Measurements from ENCODE around the gene PRKCA. TPM values are rescaled to one million over a fixed set of nuclear protein-coding genes. Genes with fewer than 3 reads are reported as not detected.
"Not testable (repeated sequence)": the region's sequence is repeated elsewhere in the genome, so short reads cannot be mapped to it uniquely, and the experiment has no call there.

Gene PRKCA
- total and polyA plus RNA-seq, 9 donors, result 9.1 to 67.6 (median 37.2) TPM

- Histone ChIP-seq H3K36me3 (no peaks in the 10 kb centered on the region), H3K4me1 (ENCODE audit: insufficient read depth) (peaks cover 7% of the 10 kb centered on the region), H3K27ac (no peak overlapping the region), H3K4me3 (no peak overlapping the region), H3K9me3 (no peaks in the 10 kb centered on the region), H3K27me3 (no peaks in the 10 kb centered on the region)
- DNase-seq, result no peak
- intact Hi-C loops (cut with DNase I), result no loop called here
- no peak for TF ChIP-seq EP300 (IDR thresholded peaks at IDR 0.05)
- WGBS, 3 donors, result 20 to 53% (median 23%) methylated on average over 4 of the region's 4 CpGs
Measured at GRCh38 chr17:66338937-66339336, 36.5 kb downstream of the PRKCA start.

GRCh38 chr17:66339561-66339960 lies 37.1 kb downstream of the PRKCA start:
- no peaks in the 10 kb centered on the region for H3K27me3 ChIP-seq
- 13 to 33% (median 21%) methylated on average over 1 of the region's 1 CpG for WGBS, 3 donors
- no peak for TF ChIP-seq POLR2A (IDR thresholded peaks at IDR 0.05)
- H3K36me3 ChIP-seq, result no peaks in the 10 kb centered on the region
- H3K9me3 ChIP-seq, result no peaks in the 10 kb centered on the region
- intact Hi-C loops (cut with DNase I), result no loop called here
- H3K4me3 ChIP-seq, result no peak overlapping the region
- H3K4me1 ChIP-seq (ENCODE audit: insufficient read depth), result peaks cover 7% of the 10 kb centered on the region
- DNase-seq, result no peak
- H3K27ac ChIP-seq, result no peak overlapping the region

GRCh38 chr17:66340720-66341119 lies 38.3 kb downstream of the PRKCA start:
- Histone ChIP-seq H3K4me1 (ENCODE audit: insufficient read depth) (peaks cover 7% of the 10 kb centered on the region), H3K27ac (no peak overlapping the region), H3K9me3 (no peaks in the 10 kb centered on the region), H3K36me3 (no peaks in the 10 kb centered on the region), H3K27me3 (no peaks in the 10 kb centered on the region), H3K4me3 (no peak overlapping the region)
- 76 to 93% (median 92%) methylated on average over 2 of the region's 2 CpGs for WGBS, 3 donors
- DNase-seq, result no peak
- intact Hi-C loops (cut with DNase I), result no loop called here
- TF ChIP-seq POLR2A (IDR thresholded peaks at IDR 0.05), result no peak
- no peak for TF ChIP-seq CTCF (IDR thresholded peaks at IDR 0.05)
- no peak for TF ChIP-seq EP300 (IDR thresholded peaks at IDR 0.05)

DNA sequence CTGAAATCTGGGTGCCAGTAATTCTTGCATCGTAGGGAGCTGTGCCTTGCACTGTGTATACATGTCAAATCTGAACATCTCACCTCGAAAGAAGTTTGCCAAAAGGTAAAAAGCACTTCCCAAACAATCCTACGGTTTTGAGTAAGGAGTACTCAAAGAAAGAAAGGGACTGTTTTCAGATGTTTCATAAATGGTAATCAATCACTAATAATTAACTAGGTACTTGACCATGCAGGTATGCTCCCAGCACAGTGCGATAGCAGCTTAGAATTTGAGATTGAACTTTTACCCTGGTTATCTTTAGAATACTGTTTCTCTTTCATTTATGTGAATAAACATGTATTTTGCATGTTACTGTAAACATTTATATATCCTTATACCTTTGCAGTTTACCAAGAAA lies 39.0 kb downstream of the PRKCA start:
- intact Hi-C loops (cut with DNase I), result no loop called here
- no peaks in the 10 kb centered on the region for H3K27me3 ChIP-seq
- no peak for DNase-seq
- peaks cover 7% of the 10 kb centered on the region for H3K4me1 ChIP-seq (ENCODE audit: insufficient read depth)
- no peak overlapping the region for H3K27ac ChIP-seq
- 88 to 90% (median 89%) methylated on average over 4 of the region's 4 CpGs for WGBS, 3 donors
- no peak for TF ChIP-seq POLR2A (IDR thresholded peaks at IDR 0.05)
- no peak for TF ChIP-seq EP300 (IDR thresholded peaks at IDR 0.05)
- TF ChIP-seq CTCF (IDR thresholded peaks at IDR 0.05), result no peak
- H3K4me3 ChIP-seq, result no peak overlapping the region
- no peaks in the 10 kb centered on the region for H3K9me3 ChIP-seq
- H3K36me3 ChIP-seq, result no peaks in the 10 kb centered on the region

DNA sequence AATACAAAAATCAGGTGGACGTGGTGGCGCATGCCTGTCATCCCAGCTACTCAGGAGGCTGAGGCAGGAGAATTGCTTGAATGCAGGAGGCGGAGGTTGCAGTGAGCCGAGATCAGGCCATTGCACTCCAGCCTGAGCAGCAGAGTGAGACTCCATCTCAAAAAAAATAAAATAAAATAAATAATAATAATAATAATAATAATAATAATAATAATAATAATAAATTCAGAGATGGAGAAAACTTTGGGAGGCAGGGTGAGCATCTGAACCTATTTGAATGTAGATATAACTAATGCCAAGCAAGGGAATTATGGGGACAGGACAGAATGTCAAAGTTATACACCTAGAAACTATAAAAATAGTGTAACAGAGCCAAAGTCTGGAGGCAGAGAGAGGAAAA lies 39.9 kb downstream of the PRKCA start:
- H3K4me1 ChIP-seq (ENCODE audit: insufficient read depth); H3K9me3 ChIP-seq; H3K36me3 ChIP-seq; H3K27me3 ChIP-seq; intact Hi-C loops (cut with DNase I); H3K4me3 ChIP-seq; DNase-seq; H3K27ac ChIP-seq: not testable (repeated sequence)
- WGBS, 3 donors, result 97 to 98% (median 98%) methylated on average over 4 of the region's 4 CpGs

GRCh38 chr17:66343531-66344078 lies 41.2 kb downstream of the PRKCA start:
- H3K27me3 ChIP-seq, result no peaks in the 10 kb centered on the region
- H3K4me3 ChIP-seq, result no peak overlapping the region
- WGBS, 3 donors, result 96 to 99% (median 98%) methylated on average over 3 of the region's 3 CpGs
- TF ChIP-seq EP300 (IDR thresholded peaks at IDR 0.05) (no peak), POLR2A (IDR thresholded peaks at IDR 0.05) (no peak), CTCF (IDR thresholded peaks at IDR 0.05) (no peak)
- H3K4me1 ChIP-seq (ENCODE audit: insufficient read depth), result peaks cover 6% of the 10 kb centered on the region
- H3K36me3 ChIP-seq, result no peaks in the 10 kb centered on the region
- no peak for DNase-seq
- no peak overlapping the region for H3K27ac ChIP-seq
- no peaks in the 10 kb centered on the region for H3K9me3 ChIP-seq
- intact Hi-C loops (cut with DNase I), result no loop called here

Measured in ovary (tissue), 9 donors.